Spinal cord (tissue), 10 donors: ENCODE data around the gene DBNL. TPM values are rescaled to one million over a fixed set of nuclear protein-coding genes. Genes with fewer than 3 reads are reported as not detected.
"Not testable (repeated sequence)": the region's sequence is repeated elsewhere in the genome, so short reads cannot be mapped to it uniquely, and the experiment has no call there.

Experiments
- DNase-seq, 6 donors: peaks; one replicate each; pipeline versions ENCODE4 v3.0.0 to v3.0.0-alpha.2; 2013 to 2015; ENCODE audit warnings: low spot score in 6 of 6, low read depth in 4 of 6
- H3K27ac ChIP-seq: one replicate; pipeline ENCODE4 v1.5.1; 2013; ENCODE audit warnings: low read depth, low read length, control low read depth
- H3K27me3 ChIP-seq: one replicate; pipeline ENCODE4 v1.6.1; 2013; ENCODE audit warnings: low read length; ENCODE audit not compliant: control insufficient read depth, insufficient read depth
- H3K36me3 ChIP-seq: one replicate; pipeline ENCODE4 v1.6.1; 2013; ENCODE audit warnings: low read length; ENCODE audit not compliant: control insufficient read depth, insufficient read depth
- H3K4me1 ChIP-seq: one replicate; pipeline ENCODE4 v1.6.1; 2013; ENCODE audit warnings: low read length; ENCODE audit not compliant: control insufficient read depth, insufficient read depth
- H3K4me3 ChIP-seq: one replicate; pipeline ENCODE4 v1.5.1; 2013; ENCODE audit warnings: low read depth, low read length, control low read depth
- H3K9me3 ChIP-seq: one replicate; pipeline ENCODE4 v1.6.1; 2013; ENCODE audit warnings: low read length; ENCODE audit not compliant: control insufficient read depth, insufficient read depth
- WGBS: methylation state at CpG from one replicate; pipeline ENCODE4 v1.1.5; 2013; ENCODE audit warnings: missing lambda C conversion rate; ENCODE audit not compliant: insufficient coverage; 5-methylcytosine and 5-hydroxymethylcytosine counted together
- polyA plus RNA-seq, 2 donors: library from polyadenylated mRNA; unstranded; fragments of 120-200 nt; gene quantifications; one replicate each; pipeline ENCODE4 v1.2.1, GENCODE V29; 2013; ENCODE audit not compliant: insufficient read length in 2 of 2
- total RNA-seq, 2 donors: library from RNA; depleted of rRNA in 1 of 2; stranded (reverse); fragments of 120-200 nt in 1 of 2; fragments of >200 nt in 1 of 2; gene quantifications; one replicate each; pipeline versions ENCODE4 v1.2.3 to v1.2.4, GENCODE V29; 2013 to 2014
- donor health status: healthy.

DBNL gene
- total and polyA plus RNA-seq, 4 donors = 46.5 to 93.2 (median 87.6) TPM

- WGBS = 0% methylated on average over 4 of the region's 40 CpGs
- DNase-seq, H3K27ac ChIP-seq: not testable (repeated sequence)
Observed at GRCh38 chr7:44039800-44040492, 4.6 kb upstream of the DBNL start.

GRCh38 chr7:44040493-44040891 lies 4.0 kb upstream of the DBNL start:
- not testable (repeated sequence) for H3K9me3 ChIP-seq, H3K4me3 ChIP-seq, H3K27ac ChIP-seq, H3K36me3 ChIP-seq, H3K27me3 ChIP-seq
- DNase-seq = peak in 1 of 6 donors; percentile 53
- 0% methylated on average over 31 of the region's 46 CpGs for WGBS
- H3K4me1 ChIP-seq = peaks cover 21% of the 10 kb centered on the region

More at GRCh38 chr7:44039800-44040492, 4.6 kb upstream of the DBNL start:
- H3K27me3 ChIP-seq, H3K4me3 ChIP-seq, H3K9me3 ChIP-seq, H3K36me3 ChIP-seq: not testable (repeated sequence)
- peaks cover 16% of the 10 kb centered on the region for H3K4me1 ChIP-seq

GRCh38 chr7:44042221-44042620 lies 2.3 kb upstream of the DBNL start:
- WGBS = no CpG with 5 or more reads among the region's 2 CpGs
- no peak overlapping the region for H3K4me3 ChIP-seq
- H3K27me3 ChIP-seq = no peaks in the 10 kb centered on the region
- H3K4me1 ChIP-seq = peaks cover 23% of the 10 kb centered on the region
- no peak overlapping the region for H3K27ac ChIP-seq
- peaks cover 10% of the 10 kb centered on the region for H3K36me3 ChIP-seq
- H3K9me3 ChIP-seq = no peaks in the 10 kb centered on the region
- DNase-seq = no peak

- peak overlapping the region; percentile 65 for H3K27ac ChIP-seq
- H3K27me3 ChIP-seq = no peaks in the 10 kb centered on the region
- H3K4me3 ChIP-seq = peak overlapping the region; percentile 60
- H3K4me1 ChIP-seq = peaks cover 23% of the 10 kb centered on the region
- peaks cover 15% of the 10 kb centered on the region for H3K36me3 ChIP-seq
- H3K9me3 ChIP-seq = no peaks in the 10 kb centered on the region
- 19% methylated on average over 2 of the region's 8 CpGs for whole genome bisulfite sequencing
- DNase-seq = no peak
Observed at GRCh38 chr7:44043902-44044301, 600 bp upstream of the DBNL start.

- 12% methylated on average over 12 of the region's 15 CpGs for WGBS
- peaks cover 28% of the 10 kb centered on the region for H3K36me3 ChIP-seq
- peaks cover 23% of the 10 kb centered on the region for H3K4me1 ChIP-seq
- no peaks in the 10 kb centered on the region for H3K9me3 ChIP-seq
- no peak for DNase-seq
- H3K4me3 ChIP-seq = peak overlapping the region; percentile 60
- peak overlapping the region; percentile 6 for H3K27ac ChIP-seq
- no peaks in the 10 kb centered on the region for H3K27me3 ChIP-seq
Observed at GRCh38 chr7:44045226-44046014, 918 bp downstream of the DBNL start.

- H3K36me3 ChIP-seq = peaks cover 38% of the 10 kb centered on the region
- 83% methylated on average over 8 of the region's 8 CpGs for WGBS
- no peak for DNase-seq
- no peaks in the 10 kb centered on the region for H3K9me3 ChIP-seq
- no peak overlapping the region for H3K4me3 ChIP-seq
- no peaks in the 10 kb centered on the region for H3K27me3 ChIP-seq
- H3K4me1 ChIP-seq = peaks cover 18% of the 10 kb centered on the region
- H3K27ac ChIP-seq = no peak overlapping the region
Observed at GRCh38 chr7:44046321-44047061, 2.0 kb downstream of the DBNL start.

GRCh38 chr7:44048031-44048795 lies 3.7 kb downstream of the DBNL start:
- 93% methylated on average over 7 of the region's 7 CpGs for WGBS
- H3K36me3 ChIP-seq = peaks cover 55% of the 10 kb centered on the region
- no peaks in the 10 kb centered on the region for H3K9me3 ChIP-seq
- no peak overlapping the region for H3K27ac ChIP-seq
- H3K4me3 ChIP-seq = no peak overlapping the region
- H3K4me1 ChIP-seq = peaks cover 18% of the 10 kb centered on the region
- no peaks in the 10 kb centered on the region for H3K27me3 ChIP-seq
- DNase-seq = no peak

- Histone ChIP-seq H3K4me1 (peaks cover 4% of the 10 kb centered on the region), H3K36me3 (peaks cover 69% of the 10 kb centered on the region), H3K27ac (no peak overlapping the region), H3K4me3 (no peak overlapping the region), H3K27me3 (no peaks in the 10 kb centered on the region), H3K9me3 (no peaks in the 10 kb centered on the region)
- 91% methylated on average over 10 of the region's 14 CpGs for WGBS
- DNase-seq = no peak
Observed at GRCh38 chr7:44050121-44050914, 5.8 kb downstream of the DBNL start.
